PC-9 (cell line): ENCODE results near the gene SERPINI2.

Source experiments
- CTCF ChIP-seq: fragments of 200-600 bp; sonication (generic); conservative IDR thresholded peaks from 2 replicates; pipeline ENCODE4 v1.6.1; 2017; ENCODE audit warnings: mixed run types, antibody characterized with exemption, mild to moderate bottlenecking, moderate library complexity
- EZH2 ChIP-seq: fragments of 200-600 bp; sonication (generic); IDR thresholded peaks from 2 replicates; pipeline ENCODE4 v1.8.0; 2017; ENCODE audit warnings: antibody characterized with exemption, low read depth

- TF ChIP-seq CTCF (no peak), EZH2 (no peak)
Measured at GRCh38 chr3:167520266-167521005, 46.6 kb upstream of the SERPINI2 start.
